Upper lobe of left lung (tissue), 4 donors: Measurements from ENCODE around the gene NOTCH4.

ENCODE experiments used
- POLR2A ChIP-seq, 4 donors: fragments of 450-650 bp; IDR thresholded peaks; one replicate each; pipeline ENCODE4 v1.5.1; 2016 to 2017; ENCODE audit warnings: antibody characterized with exemption in 4 of 4, mild to moderate bottlenecking in 2 of 4
- POLR2AphosphoS5 ChIP-seq, 2 donors: sonication (generic); formaldehyde crosslinking; IDR thresholded peaks; one replicate each; pipeline ENCODE4 v1.5.1; 2017; ENCODE audit warnings: antibody characterized with exemption in 2 of 2
- TF ChIP-seq, protein P1 (sequence below), 6 experiments: fragments of 450-650 bp in 4 of 6; fragments of 200-600 bp in 2 of 6; sonication (generic) in 2 of 6; IDR thresholded peaks; one replicate each; pipeline ENCODE4 v1.5.1; 2016 to 2019; ENCODE audit warnings: antibody characterized with exemption in 6 of 6

GRCh38 chr6:32218167-32218566, 5.7 kb downstream of the NOTCH4 start:
- TF ChIP-seq, protein P1, sequence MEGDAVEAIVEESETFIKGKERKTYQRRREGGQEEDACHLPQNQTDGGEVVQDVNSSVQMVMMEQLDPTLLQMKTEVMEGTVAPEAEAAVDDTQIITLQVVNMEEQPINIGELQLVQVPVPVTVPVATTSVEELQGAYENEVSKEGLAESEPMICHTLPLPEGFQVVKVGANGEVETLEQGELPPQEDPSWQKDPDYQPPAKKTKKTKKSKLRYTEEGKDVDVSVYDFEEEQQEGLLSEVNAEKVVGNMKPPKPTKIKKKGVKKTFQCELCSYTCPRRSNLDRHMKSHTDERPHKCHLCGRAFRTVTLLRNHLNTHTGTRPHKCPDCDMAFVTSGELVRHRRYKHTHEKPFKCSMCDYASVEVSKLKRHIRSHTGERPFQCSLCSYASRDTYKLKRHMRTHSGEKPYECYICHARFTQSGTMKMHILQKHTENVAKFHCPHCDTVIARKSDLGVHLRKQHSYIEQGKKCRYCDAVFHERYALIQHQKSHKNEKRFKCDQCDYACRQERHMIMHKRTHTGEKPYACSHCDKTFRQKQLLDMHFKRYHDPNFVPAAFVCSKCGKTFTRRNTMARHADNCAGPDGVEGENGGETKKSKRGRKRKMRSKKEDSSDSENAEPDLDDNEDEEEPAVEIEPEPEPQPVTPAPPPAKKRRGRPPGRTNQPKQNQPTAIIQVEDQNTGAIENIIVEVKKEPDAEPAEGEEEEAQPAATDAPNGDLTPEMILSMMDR (IDR thresholded peaks at IDR 0.05), result no peak
- TF ChIP-seq POLR2A (IDR thresholded peaks at IDR 0.05), result no peak
- no peak for TF ChIP-seq POLR2AphosphoS5 (IDR thresholded peaks at IDR 0.05)
